Right lobe of liver (tissue), 4 donors: ENCODE results near the gene CNTNAP5.

Experiments used
- POLR2A ChIP-seq: fragments of 450-650 bp; IDR thresholded peaks from one replicate; pipeline ENCODE4 v1.6.1; 2017; ENCODE audit warnings: antibody characterized with exemption, mild to moderate bottlenecking
- TF ChIP-seq, protein P1 (sequence below), 4 donors: fragments of 200-600 bp in 3 of 4; fragments of 450-650 bp in 1 of 4; IDR thresholded peaks; one replicate each; pipeline versions ENCODE4 v1.5.1 to v1.8.0; 2016 to 2022; ENCODE audit warnings: antibody characterized with exemption in 4 of 4, mild to moderate bottlenecking in 2 of 4
- donor health status: DM: no; HTN: no; CAD: no.
- donor health status: DM: no; HTN: no; CAD: no.
- donor health status: DM: no; HTN: yes; CAD: no.

DNA sequence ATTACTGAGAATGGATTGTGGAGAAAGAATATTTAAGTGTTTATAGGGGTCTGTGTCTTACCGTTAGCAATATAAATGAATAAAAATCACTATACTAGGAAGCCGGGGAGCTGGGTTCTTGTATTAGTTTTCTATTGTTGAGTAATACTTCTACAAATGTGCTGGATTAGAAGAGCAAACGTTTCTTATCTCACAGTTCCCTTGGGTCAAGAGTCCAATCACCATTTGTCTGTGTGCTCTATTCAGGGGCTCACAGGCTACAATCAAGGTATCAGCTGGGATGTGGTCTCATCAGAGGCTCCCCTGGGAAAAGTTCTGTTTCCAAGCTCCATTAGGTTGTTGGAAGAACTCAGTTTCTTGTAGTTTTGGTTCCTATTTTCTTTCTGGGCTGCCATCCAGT is 790.9 kb downstream of the CNTNAP5 start:
- TF ChIP-seq, protein P1, sequence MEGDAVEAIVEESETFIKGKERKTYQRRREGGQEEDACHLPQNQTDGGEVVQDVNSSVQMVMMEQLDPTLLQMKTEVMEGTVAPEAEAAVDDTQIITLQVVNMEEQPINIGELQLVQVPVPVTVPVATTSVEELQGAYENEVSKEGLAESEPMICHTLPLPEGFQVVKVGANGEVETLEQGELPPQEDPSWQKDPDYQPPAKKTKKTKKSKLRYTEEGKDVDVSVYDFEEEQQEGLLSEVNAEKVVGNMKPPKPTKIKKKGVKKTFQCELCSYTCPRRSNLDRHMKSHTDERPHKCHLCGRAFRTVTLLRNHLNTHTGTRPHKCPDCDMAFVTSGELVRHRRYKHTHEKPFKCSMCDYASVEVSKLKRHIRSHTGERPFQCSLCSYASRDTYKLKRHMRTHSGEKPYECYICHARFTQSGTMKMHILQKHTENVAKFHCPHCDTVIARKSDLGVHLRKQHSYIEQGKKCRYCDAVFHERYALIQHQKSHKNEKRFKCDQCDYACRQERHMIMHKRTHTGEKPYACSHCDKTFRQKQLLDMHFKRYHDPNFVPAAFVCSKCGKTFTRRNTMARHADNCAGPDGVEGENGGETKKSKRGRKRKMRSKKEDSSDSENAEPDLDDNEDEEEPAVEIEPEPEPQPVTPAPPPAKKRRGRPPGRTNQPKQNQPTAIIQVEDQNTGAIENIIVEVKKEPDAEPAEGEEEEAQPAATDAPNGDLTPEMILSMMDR (IDR thresholded peaks at IDR 0.05) = no peak
- no peak for TF ChIP-seq POLR2A
